Bronchial smooth muscle cell (primary cell): ENCODE measurements around the gene BOLA2B. TPM values are rescaled to one million over a fixed set of nuclear protein-coding genes. Genes with fewer than 3 reads are reported as not detected.

Experiments
- total RNA-seq: library from RNA; depleted of rRNA; stranded (reverse); fragments of >200 nt; gene quantifications from 2 replicates; pipeline ENCODE4 v1.2.1, GENCODE V29; 2014

The BOLA2B gene
- 27.8 and 29.3 TPM in 2 replicates for total RNA-seq

DNA sequence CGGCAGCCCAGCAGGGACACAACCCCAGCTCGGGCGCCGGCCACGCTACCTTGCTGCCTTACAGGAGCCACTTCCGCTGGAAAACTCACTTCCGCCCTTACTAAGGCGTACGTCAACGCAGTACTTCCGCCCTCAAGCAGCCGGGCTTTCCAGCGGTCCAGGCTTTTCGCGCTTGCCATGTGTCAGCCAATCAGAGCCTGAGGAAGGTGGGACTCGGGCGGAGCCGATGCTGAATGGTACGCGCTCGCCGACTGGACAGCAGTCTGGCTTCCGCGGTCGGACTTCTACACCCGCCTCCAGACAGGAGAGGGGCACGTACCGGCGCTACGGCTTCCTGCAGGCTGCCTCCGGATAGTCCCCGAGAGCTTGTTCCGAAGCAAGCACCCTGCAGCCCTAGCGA is at the start of gene BOLA2B, which contains the start of gene SLX1A:
TSS of gene BOLA2B (minus strand) at position 52 of the 400 bp plus-strand sequence. CDS start 71 bp downstream, outside the sequence.
TSS of gene SLX1A (plus strand) at position 261 of the 400 bp plus-strand sequence. CDS start 210 bp downstream, outside the sequence.

DNA sequence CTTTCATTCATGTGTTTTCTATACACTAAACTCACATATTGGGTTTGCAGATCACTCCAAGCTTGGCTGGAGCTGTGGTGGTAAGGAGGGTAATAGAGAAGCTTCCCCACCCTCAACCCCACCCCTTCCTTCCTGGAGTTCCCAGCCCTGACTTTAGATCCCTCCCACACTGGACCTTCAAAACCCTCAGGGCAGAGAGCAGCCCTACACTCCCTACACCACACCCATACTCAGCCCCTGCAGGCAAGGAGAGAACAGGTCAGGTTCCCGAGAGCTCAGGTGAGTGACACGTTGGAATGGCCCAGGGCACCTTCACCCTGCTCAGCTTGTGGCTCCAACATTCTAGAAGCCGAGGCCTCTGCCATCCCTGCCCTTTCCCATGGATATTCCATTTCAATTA is 5.6 kb upstream of the BOLA2B start, which contains the start of gene SULT1A3:
TSS of gene SULT1A3 (plus strand) at position 207 of the 400 bp plus-strand sequence. CDS start 1,474 bp downstream, outside the sequence.

DNA sequence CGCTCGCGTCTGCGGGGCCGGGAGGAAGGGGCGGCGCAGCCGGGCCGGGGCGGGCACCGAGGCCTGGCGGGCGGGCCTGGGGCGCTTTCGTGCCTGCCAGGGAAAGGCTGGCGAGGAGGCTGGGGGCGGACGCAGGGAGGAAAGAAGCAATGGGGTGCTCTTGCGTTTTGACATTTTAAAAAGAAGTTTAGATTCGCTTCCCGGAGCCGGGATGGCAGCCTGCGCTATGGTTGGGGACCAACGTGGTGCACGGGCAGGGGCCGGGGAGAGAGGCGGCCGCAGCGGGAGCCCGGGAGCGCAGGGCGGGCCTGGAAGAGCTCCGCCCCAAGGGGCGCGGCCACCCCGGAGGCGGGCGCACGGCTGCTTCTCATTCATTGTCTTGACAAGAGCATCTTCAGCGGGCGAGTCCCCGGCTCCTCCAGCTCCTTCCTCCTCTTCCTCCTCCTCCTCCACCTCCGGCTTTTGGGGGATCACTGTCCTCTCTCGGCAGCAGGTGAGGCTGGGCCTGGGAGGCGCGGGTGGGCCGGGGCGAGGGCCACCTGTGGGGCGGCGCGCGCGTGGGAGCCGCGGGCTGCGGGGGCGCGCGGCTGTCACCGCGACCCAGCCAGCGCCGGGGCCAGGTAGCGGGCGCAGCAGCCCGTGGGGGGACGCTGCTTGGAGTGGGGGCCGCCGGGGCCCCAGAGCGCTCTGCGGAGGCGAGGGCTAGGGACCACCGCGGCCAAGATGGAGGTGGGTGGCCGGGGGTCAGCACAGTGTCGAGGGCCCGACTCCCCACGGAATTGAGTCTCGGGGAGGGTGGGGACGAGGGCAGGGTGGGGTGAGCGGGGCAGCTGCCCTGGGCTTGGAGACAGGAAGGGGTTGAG is 10.0 kb downstream of the BOLA2B start, which contains the start of gene CORO1A:
TSS of gene CORO1A (plus strand) at position 370 of the 863 bp plus-strand sequence. CDS start 1,608 bp downstream, outside the sequence.

Other genes with a start within 250 kb of the BOLA2B start
- 57.5 and 67.9 TPM in 2 replicates for gene TMEM219, start 231.6 kb downstream of the BOLA2B start, total RNA-seq
- gene TAOK2, start 219.8 kb downstream of the BOLA2B start, total RNA-seq = 41.3 and 46.7 TPM in 2 replicates
- 6.6 and 7.6 TPM in 2 replicates for gene HIRIP3, start 198.0 kb downstream of the BOLA2B start, total RNA-seq
- gene INO80E, start 197.4 kb downstream of the BOLA2B start, total RNA-seq = 11.9 and 13.1 TPM in 2 replicates
- gene DOC2A, start 182.6 kb downstream of the BOLA2B start, total RNA-seq = 0.16 and 0.34 TPM in 2 replicates
- not detected in 2 replicates for gene C16orf92, start 170.5 kb downstream of the BOLA2B start, total RNA-seq
- not detected in 2 replicates for gene TLCD3B, start 162.4 kb downstream of the BOLA2B start, total RNA-seq
- 263 and 375 TPM in 2 replicates for gene ALDOA, start 127.9 kb downstream of the BOLA2B start, total RNA-seq
- gene PPP4C, start 117.7 kb downstream of the BOLA2B start, total RNA-seq = 151 and 167 TPM in 2 replicates
- 0.16 and 0.26 TPM in 2 replicates for gene TBX6, start 101.7 kb downstream of the BOLA2B start, total RNA-seq
- 7.3 and 12.0 TPM in 2 replicates for gene YPEL3, start 97.5 kb downstream of the BOLA2B start, total RNA-seq
- 0.95 and 3.2 TPM in 2 replicates for gene GDPD3, start 80.1 kb downstream of the BOLA2B start, total RNA-seq
- gene MAPK3, start 70.4 kb downstream of the BOLA2B start, total RNA-seq = 40.4 and 43.2 TPM in 2 replicates
- 0.60 and 0.79 TPM in 2 replicates for gene CORO1A, start 10.1 kb downstream of the BOLA2B start, total RNA-seq
- gene SLX1A, start 209 bp upstream of the BOLA2B start, total RNA-seq = 11.6 and 17.2 TPM in 2 replicates
- 1.3 and 1.7 TPM in 2 replicates for gene SULT1A3, start 5.6 kb upstream of the BOLA2B start, total RNA-seq
- gene NPIPB13, start 54.8 kb upstream of the BOLA2B start, total RNA-seq = 1.1 and 1.7 TPM in 2 replicates
- 31.2 and 40.7 TPM in 2 replicates for gene CD2BP2, start 161.6 kb upstream of the BOLA2B start, total RNA-seq
- gene TBC1D10B, start 176.8 kb upstream of the BOLA2B start, total RNA-seq = 21.3 and 25.2 TPM in 2 replicates
- 0.95 TPM in 1 of 2 replicates, not detected in the other for gene MYL11, start 181.1 kb upstream of the BOLA2B start, total RNA-seq
- under 0.01 and 0.26 TPM in 2 replicates for gene SEPTIN1, start 188.9 kb upstream of the BOLA2B start, total RNA-seq
- gene ZNF48, start 201.8 kb upstream of the BOLA2B start, total RNA-seq = 3.1 and 4.4 TPM in 2 replicates
- 9.6 and 13.6 TPM in 2 replicates for gene ZNF771, start 213.9 kb upstream of the BOLA2B start, total RNA-seq
- 6.0 and 12.0 TPM in 2 replicates for gene DCTPP1, start 236.4 kb upstream of the BOLA2B start, total RNA-seq